ENCODE results near the gene FLAD1.

Gene FLAD1

GRCh38 chr1:154952664-154953063 lies 30.5 kb upstream of the FLAD1 start:
- DNase-seq, result no peak

GRCh38 chr1:154953611-154954038 lies 29.5 kb upstream of the FLAD1 start:
- DNase-seq, result no peak

GRCh38 chr1:154954541-154954940 lies 28.6 kb upstream of the FLAD1 start:
- DNase-seq, result no peak

GRCh38 chr1:154955039-154955717 lies 28.0 kb upstream of the FLAD1 start:
- DNase-seq, result peak; percentile 92

GRCh38 chr1:154955718-154956543 lies 27.2 kb upstream of the FLAD1 start, which contains the start of gene PBXIP1:
Gene PBXIP1 (minus strand): TSS chr1:154956099. CDS start chr1:154953721, 2,378 bp downstream.
- DNase-seq, result peak; percentile 84

GRCh38 chr1:154956544-154956941 lies 26.6 kb upstream of the FLAD1 start:
- DNase-seq, result no peak

GRCh38 chr1:154957091-154957657 lies 26.0 kb upstream of the FLAD1 start:
- no peak for DNase-seq

GRCh38 chr1:154958036-154958435 lies 25.1 kb upstream of the FLAD1 start:
- no peak for DNase-seq

- DNase-seq, result no peak
These were observed 24.3 kb upstream of the FLAD1 start for GRCh38 chr1:154958681-154959425.

GRCh38 chr1:154959426-154959780 lies 23.7 kb upstream of the FLAD1 start:
- no peak for DNase-seq

- DNase-seq, result no peak
These were observed 22.6 kb upstream of the FLAD1 start for GRCh38 chr1:154960446-154961136.

GRCh38 chr1:154961207-154962155 lies 21.7 kb upstream of the FLAD1 start, which contains the start of gene PYGO2:
Gene PYGO2 (minus strand): TSS chr1:154961782. CDS start chr1:154961576, 206 bp downstream.
- DNase-seq, result peak; percentile 85

- peak; percentile 40 for DNase-seq
These were observed 20.9 kb upstream of the FLAD1 start for GRCh38 chr1:154962156-154962749.

- no peak for DNase-seq
These were observed 20.3 kb upstream of the FLAD1 start for GRCh38 chr1:154962795-154963330.

GRCh38 chr1:154963643-154964042 lies 19.5 kb upstream of the FLAD1 start:
- DNase-seq, result no peak

GRCh38 chr1:154964359-154964758 lies 18.8 kb upstream of the FLAD1 start:
- no peak for DNase-seq

- DNase-seq, result no peak
These were observed 17.0 kb upstream of the FLAD1 start for GRCh38 chr1:154966111-154966510.

GRCh38 chr1:154967331-154967950 lies 15.7 kb upstream of the FLAD1 start:
- no peak for DNase-seq

GRCh38 chr1:154968731-154969130 lies 14.4 kb upstream of the FLAD1 start:
- DNase-seq, result no peak

GRCh38 chr1:154969246-154969645 lies 13.9 kb upstream of the FLAD1 start:
- DNase-seq, result no peak

All from CD4-positive, alpha-beta T cell treated with Interleukin-17A for 4 hours (primary cell).